ENCODE data around the gene PTPRG.

- TF ChIP-seq POLR2AphosphoS5 (IDR thresholded peaks at IDR 0.05; ENCODE audit: low read depth, low read length) (no peak), TAF1 (IDR thresholded peaks at IDR 0.05; ENCODE audit: borderline replicate concordance, low read depth, low read length) (no peak), POLR2A (IDR thresholded peaks at IDR 0.05; ENCODE audit: low read depth, low read length) (no peak)
These were observed 331.5 kb downstream of the PTPRG start for GRCh38 chr3:61892891-61893290.
